ENCODE measurements around the gene MCTP2. TPM values are rescaled to one million over a fixed set of nuclear protein-coding genes. Genes with fewer than 3 reads are reported as not detected.

The MCTP2 gene
- total RNA-seq, 4 donors from 2014 or later: 24.6 to 78.1 (median 40.3) TPM

DNA sequence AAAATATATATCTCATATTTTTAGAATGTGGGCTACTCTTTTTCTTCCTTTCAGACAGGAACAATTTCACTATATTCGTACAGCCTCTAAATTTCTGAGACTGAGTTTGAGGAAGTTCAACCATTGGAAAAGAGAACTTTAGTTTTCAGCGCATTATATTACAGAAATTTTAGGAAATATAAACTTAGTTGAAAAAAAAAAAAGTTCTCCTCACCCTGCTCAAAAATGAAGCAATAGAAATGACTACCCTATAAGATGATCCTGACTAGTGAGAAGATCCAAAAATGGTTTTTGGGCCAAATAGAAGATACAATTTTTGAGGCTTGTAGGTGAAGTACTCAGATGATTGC is 139.6 kb downstream of the MCTP2 start:
- TF ChIP-seq, protein P1, sequence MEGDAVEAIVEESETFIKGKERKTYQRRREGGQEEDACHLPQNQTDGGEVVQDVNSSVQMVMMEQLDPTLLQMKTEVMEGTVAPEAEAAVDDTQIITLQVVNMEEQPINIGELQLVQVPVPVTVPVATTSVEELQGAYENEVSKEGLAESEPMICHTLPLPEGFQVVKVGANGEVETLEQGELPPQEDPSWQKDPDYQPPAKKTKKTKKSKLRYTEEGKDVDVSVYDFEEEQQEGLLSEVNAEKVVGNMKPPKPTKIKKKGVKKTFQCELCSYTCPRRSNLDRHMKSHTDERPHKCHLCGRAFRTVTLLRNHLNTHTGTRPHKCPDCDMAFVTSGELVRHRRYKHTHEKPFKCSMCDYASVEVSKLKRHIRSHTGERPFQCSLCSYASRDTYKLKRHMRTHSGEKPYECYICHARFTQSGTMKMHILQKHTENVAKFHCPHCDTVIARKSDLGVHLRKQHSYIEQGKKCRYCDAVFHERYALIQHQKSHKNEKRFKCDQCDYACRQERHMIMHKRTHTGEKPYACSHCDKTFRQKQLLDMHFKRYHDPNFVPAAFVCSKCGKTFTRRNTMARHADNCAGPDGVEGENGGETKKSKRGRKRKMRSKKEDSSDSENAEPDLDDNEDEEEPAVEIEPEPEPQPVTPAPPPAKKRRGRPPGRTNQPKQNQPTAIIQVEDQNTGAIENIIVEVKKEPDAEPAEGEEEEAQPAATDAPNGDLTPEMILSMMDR (IDR thresholded peaks at IDR 0.05): no peak
- DNase-seq (ENCODE audit: low spot score): no peak
- no peak for ATAC-seq (ENCODE audit: low FRiP score)

DNA sequence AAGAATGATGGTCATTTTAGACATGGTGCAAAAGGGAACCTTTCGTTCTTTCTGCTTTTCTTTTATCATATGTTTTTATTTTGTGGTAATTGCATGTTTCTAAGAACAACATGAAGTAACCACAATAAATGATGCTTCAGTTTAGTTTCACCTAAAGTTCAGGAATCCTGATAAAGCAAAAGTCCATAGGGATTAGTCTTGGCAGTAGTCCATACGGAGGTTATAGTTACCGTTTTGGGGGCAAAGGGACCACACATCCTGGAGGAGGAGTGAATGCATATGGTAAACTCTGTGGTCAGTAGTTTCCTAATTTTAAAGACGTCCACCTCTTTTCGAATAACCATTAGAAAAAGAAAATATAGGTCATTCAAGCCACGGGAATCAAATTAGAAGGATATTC is 141.5 kb downstream of the MCTP2 start:
- TF ChIP-seq, protein P1 (IDR thresholded peaks at IDR 0.05): no peak
- DNase-seq (ENCODE audit: low spot score): no peak
- ATAC-seq (ENCODE audit: low FRiP score): no peak

DNA sequence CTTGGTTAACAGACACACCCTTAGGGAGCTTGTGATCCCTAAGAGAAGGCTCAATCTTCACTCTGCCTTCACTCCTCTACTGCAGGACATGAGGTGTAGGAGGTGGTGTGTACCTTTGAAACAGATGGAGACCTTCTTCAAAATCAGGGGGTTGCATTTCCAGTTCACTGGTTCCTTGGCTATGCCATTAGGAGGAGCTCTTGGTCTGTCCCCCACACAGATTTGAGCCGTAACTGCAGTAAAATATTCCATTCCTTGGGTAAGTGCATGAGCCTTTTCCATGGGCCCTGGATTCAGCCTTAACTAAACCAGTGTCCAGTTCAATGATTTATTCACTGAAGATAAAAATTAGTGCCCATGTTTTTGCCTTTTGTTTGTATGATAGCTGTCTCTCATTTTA is 144.6 kb downstream of the MCTP2 start:
- TF ChIP-seq, protein P1 (IDR thresholded peaks at IDR 0.05): no peak
- ATAC-seq (ENCODE audit: low FRiP score) (no peak), DNase-seq (ENCODE audit: low spot score) (no peak)

DNA sequence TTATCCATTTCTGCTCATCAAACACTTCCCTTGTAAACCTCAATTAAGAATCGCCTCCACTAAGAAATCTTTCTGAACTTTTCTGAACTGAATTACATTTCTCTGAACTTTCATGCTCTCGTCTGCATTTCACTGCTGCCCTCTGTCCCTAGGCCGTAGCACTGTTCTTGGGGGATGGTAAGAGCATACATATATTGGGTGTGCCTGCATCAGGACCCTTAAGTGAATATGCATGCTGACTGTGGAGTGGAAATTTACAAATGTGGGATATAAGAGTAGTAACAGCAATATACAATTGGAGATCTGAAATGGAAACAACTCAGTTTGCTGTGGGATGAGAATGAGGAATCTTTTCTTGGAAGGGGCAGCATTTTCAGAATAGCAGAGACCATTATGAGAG is 148.6 kb downstream of the MCTP2 start:
- TF ChIP-seq, protein P1 (IDR thresholded peaks at IDR 0.05): no peak
- ATAC-seq (ENCODE audit: low FRiP score) (no peak), DNase-seq (ENCODE audit: low spot score) (no peak)

DNA sequence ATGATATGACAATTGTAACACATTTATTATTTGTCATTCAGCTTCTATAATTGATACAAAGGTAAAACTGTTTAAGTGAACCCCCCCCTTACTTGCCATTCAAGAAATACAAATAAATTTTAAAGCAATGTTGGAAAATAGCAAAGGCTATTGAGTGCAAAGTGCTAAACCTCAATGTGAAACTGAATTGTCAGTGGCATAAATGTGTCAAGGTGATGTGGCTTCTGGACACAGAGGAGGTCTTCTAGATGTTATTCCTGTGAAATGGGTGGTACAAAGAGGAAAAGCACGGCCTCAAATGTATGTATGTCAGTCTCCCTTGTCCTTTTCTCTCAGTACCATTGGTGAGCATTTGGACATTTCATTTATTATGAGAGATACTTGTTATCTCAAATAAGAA is 149.4 kb downstream of the MCTP2 start:
- DNase-seq (ENCODE audit: low spot score) (no peak), ATAC-seq (ENCODE audit: low FRiP score) (no peak)
- TF ChIP-seq, protein P1 (IDR thresholded peaks at IDR 0.05): no peak

DNA sequence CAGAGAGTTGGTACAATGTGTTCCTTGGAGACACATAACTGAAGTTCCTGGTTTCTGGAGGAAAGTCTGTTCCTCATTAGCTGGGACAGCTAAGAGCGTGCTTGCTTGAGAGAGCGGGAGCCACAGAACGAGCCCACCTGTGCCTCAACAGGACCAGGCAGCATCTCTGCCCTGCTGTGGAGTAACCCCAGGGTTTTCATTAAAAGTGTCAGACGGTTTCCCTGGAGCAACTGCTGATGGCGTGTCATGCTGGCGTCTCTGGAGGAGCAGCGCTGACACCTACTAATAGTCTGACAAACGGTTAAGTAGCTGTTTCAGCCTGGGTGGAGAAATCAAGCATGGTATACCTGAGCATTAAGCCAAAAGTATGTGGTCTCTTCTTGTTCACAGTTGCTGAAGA is 150.0 kb downstream of the MCTP2 start:
- DNase-seq (ENCODE audit: low spot score) (no peak), ATAC-seq (ENCODE audit: low FRiP score) (no peak)
- TF ChIP-seq, protein P1 (IDR thresholded peaks at IDR 0.05): no peak

DNA sequence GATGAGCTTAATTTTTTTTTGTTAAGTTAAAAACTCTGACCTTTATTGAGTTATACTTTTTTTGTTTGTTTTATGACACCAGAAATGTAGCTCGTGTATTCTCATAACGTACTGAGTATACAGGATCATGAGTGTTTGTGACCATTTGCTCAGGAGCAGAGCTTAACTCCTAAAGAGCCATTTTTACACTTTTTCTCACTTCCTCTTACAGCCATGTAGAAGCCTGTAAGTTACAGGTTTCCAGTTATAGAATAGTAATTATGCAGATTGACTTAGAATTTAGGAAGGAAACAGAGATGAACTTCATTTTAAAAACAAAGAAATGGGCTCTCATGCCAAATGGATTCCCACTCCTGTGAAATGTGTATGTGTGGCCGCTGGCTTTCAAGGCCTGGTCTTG is 151.7 kb downstream of the MCTP2 start:
- ATAC-seq (ENCODE audit: low FRiP score) (no peak), DNase-seq (ENCODE audit: low spot score) (no peak)
- TF ChIP-seq, protein P1 (IDR thresholded peaks at IDR 0.05): no peak
